GM21528 (cell line): ENCODE measurements around the gene STX18.
"Not testable (repeated sequence)": the region's sequence is repeated elsewhere in the genome, so short reads cannot be mapped to it uniquely, and the experiment has no call there.

ENCODE experiments used
- ATAC-seq: cut with Tn5 transposase; IDR thresholded peaks from one replicate; pipeline ENCODE4 v1.9.1; 2021; ENCODE audit warnings: mild to moderate bottlenecking, moderate library complexity; ENCODE audit not compliant: unreplicated experiment, low FRiP score

The STX18 gene

GRCh38 chr4:4558881-4559280 is 17.0 kb upstream of the STX18 start:
- ATAC-seq = no peak

- ATAC-seq = no peak
Observed at GRCh38 chr4:4555916-4556315, 14.1 kb upstream of the STX18 start.

- ATAC-seq = no peak
Observed at GRCh38 chr4:4554234-4554633, 12.4 kb upstream of the STX18 start.

DNA sequence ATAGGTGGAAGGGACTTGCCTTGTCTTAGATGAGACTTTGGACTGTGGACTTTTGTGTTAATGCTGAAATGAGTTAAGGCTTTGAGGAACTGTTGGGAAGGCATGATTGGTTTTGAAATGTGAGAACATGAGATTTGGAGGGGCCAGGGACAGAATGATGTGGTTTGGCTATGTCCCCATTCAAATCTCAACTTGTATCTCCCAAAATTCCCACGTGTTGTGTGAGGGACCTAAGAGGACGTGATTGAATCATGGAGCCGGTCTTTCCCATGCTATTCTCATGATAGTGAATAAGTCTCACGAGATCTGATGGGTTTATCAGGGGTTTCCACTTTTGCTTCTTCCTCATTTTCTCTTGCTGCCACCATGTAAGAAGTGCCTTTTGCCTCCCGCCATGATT is 10.2 kb upstream of the STX18 start:
- not testable (repeated sequence) for ATAC-seq

DNA sequence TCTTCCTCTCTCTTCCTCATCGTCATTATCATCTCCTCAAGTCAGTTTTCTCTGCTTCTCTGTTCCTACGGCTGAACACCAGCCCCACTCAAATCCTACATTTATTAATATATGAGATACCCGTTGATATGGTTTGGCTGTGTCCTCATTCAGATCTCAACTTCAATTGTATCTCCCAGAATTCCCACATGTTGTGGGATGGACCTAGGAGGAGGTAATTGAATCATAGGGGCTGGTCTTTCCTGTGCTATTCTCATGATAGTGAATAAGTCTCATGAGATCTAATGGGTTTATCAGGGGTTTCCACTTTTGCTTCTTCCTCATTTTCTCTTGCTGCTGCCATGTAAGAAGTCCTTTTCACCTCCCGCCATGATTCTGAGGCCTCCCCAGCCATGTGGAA is 8.3 kb upstream of the STX18 start:
- ATAC-seq = not testable (repeated sequence)

DNA sequence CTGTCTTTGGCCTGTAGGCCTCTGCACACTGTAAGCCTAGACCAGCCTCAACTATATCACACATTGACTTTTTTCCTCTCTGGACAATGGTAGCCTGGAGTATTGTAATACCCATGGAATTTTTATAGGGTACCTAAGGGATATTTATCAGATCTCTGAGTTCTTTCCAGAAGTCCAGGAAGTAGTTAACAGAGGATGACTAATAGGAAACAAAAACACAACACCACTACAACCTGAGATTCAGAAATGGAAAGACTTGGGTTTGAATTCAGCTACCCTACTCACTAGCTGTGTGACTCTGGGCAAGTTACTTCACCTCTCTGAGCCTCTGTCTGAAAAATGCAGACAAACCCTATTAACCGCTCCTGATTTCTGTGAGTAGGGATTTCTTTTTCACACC is 7.7 kb upstream of the STX18 start:
- no peak for ATAC-seq

GRCh38 chr4:4542774-4543485 is 1.1 kb upstream of the STX18 start:
- ATAC-seq = no peak

DNA sequence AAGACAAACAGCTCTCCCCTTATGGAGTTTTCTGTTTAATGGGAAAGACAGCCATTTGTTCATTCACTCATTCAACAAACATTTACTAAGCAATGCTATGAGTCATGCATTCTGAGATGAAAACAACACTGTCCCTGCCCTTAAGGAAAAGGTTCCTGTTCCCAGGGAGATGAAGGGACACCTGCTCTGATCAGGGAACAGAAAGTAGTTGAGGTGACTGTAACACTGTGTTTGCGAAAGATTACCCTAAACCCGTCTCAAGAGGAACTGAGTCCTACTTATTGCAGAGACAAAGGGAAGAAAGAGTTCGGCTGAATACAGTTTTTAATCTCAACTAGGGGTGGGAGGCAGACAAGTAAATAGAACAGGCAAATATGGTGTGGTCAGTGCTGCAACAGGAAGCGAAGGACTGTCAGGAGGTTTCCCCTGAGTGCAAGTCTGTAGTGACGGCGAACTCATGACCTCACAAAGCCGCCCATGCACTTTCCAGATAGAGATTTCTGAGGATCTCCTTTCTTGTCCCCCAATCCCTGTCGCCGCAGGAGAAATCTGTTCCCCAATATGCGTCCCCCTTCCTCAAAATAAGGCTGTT is 712 bp downstream of the STX18 start:
- peak; percentile 44 for ATAC-seq

DNA sequence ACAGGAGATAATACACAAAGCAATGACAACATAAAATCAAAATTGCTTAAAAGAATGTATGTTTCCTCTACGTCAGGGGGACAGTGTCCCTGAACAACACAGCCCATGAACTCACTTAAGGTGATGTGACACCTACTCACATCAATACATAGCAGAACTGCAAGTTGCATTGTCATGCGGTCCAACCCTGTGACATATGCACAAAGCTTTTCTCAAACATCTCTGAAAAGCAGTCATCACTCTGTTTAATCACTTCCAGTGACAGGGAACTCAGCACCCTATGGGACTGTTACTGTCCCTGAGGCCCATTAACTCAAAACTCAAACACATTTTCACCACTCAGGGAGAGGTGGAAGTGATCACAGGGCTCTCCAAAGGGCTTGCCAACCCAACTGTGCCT is 2.4 kb downstream of the STX18 start:
- no peak for ATAC-seq

GRCh38 chr4:4535590-4535989 is 6.3 kb downstream of the STX18 start:
- ATAC-seq = no peak

GRCh38 chr4:4534515-4535145 is 7.2 kb downstream of the STX18 start:
- ATAC-seq = no peak

DNA sequence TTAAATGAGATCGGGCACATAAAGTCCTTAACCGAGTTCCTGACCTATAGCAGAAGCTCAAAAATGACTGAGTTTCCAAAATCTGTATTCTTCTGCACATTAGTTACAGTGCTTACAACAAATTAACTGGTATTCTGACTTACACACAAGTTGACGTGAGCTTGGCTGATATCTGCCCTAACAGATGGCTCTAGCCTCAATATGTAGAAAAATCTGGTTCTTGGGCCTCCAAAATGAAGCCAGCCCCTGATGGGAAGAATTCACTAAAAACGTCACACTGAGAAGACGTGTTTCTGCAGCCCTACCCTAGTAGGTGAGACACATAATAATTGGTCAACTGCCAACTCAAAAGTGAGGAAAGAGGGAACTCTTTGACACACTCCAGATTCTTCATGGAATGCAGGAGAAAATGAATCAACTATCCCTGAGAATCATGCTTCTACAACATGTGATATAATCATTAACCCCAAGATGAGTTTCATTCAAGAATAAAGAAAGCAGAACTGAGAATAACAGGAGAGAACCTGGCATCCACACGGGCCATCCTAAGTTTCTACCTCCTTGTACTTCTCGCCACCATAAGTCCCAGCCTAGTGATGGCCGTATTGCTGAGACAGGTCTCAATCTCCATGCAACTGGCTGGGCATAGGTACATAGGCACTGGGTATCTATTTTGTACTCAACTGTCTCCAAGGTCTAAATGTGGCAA is 8.2 kb downstream of the STX18 start:
- ATAC-seq = no peak

DNA sequence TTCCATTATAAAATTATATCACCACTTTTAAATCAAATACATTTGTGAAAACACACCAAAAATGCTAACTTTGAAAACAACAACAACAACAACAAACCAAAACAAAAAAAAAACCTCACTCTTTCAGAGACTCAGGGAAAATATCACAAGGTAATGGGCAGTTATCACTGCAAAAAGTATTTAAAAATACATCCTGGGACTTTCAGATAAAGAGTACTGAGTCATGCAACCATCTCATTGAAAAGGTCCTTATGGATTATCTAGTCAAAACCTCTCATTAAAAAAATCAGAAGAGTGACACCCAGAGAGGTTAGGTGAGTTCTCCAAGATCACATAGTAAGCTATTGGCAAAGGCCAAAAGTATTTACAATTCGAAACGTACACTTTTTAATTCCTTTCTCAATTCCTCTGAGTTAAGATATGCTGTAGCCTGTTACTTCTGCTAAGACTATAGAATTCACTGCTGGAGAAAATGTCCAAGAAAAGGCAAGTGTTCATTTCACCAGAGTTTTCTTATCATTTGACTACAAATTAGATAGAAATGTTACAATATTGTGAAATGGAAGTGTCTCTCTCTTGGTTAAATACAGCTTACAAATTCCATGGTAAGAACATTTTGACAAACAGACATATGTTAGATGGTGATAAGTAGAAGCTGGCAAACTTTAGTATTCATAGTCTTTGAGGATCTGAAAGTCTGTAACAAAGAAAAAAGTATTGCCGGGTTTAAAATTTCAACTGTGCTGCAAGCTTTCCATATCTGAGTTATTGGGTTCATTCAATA is 9.3 kb downstream of the STX18 start:
- ATAC-seq = no peak

DNA sequence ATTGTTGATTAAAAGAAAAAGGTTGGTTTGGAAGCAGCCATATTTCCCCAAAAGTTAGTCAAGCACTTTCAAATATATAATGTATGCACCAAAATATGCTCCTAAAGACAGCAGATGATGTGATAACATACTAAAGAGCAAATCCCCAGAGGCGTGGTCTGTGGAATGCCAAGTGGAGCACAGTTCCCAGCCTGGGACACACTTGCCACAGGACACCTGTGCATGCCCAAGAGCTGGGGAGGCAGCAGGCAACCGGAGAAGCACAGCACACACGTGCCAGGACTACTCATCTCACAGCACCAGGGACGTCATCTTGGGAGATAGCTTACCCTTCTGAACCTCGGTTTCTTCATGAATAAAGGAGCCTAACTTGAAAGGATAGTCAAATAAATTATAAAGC is 12.5 kb downstream of the STX18 start:
- no peak for ATAC-seq

GRCh38 chr4:4526401-4526800 is 15.4 kb downstream of the STX18 start:
- no peak for ATAC-seq

- peak; percentile 93 for ATAC-seq
Observed at GRCh38 chr4:4524364-4524763, 17.5 kb downstream of the STX18 start.

DNA sequence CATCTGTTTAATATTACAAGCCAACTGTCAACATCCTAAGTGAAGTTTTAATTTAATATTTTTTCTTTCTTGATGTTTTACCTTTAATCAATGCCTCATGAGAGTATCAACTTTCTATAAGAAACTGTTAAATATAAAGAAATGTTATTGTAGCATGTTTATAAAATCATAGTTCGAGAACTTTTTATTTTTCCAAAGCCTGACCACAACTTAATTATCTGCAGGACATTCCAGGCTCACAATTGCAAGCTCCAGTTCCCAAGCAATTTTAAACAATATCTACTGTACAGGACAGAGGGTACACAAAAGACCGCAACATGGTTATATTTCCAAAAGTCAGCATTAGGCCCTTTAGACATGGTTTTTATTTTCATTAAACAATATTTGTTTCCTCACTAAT is 20.1 kb downstream of the STX18 start:
- no peak for ATAC-seq

DNA sequence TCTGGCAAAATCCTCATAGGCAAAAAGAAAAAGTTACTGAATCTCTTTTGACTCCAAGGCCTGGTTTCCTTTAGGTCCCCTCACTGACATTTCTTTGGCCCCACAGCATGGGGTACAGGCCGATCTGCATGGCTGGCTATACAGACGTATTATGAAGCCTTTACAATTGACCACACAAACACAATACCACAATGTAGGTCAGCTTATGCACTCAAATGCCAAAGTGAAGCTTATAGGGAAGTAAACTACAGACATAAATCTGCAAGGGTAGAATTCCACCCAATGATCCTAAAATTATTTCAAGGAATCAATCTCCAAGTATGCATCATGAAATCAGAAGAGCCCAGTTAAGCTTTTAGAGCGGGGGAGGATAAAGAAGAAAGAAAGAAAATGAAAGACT is 20.7 kb downstream of the STX18 start:
- no peak for ATAC-seq

DNA sequence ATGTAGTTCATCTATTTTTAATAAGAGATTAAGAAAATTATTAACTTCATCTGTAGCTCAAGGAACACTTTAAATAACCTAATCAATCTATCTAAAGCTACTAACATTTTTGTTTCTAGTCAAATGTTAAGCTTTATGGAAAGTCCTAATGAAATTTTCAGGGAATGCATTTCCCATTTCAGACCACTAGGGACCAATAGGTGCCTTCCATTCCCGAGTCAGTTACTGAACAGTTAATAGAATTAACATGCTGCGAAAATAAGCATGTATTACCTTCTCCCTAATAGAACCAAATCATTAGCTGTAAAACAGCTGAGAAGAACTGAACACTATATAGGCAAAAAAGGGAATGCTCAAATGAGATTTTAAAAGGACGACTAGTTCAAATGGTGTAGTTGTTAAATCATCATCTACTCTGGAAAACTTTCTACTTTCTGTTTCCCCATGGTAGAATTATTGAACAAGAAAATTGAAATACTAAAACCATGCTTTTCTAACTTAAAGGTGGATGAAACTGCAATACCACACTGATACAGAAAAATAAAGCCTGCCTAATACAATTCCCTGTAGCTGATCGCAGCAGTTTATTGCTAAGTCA is 22.5 kb downstream of the STX18 start:
- no peak for ATAC-seq

- ATAC-seq = no peak
Observed at GRCh38 chr4:4518747-4519146, 23.1 kb downstream of the STX18 start.
